HCT116 (cell line): ENCODE results near the gene PDE4B. TPM values are rescaled to one million over a fixed set of nuclear protein-coding genes. Genes with fewer than 3 reads are reported as not detected.

ENCODE experiments used
- ATAC-seq: fragments of 200-7000 bp; cut with Tn5 transposase; 2 replicates; pipeline ENCODE4 v1.9.1; 2020; ENCODE audit warnings: mild to moderate bottlenecking, moderate library complexity
- BruUV-seq: library from RNA; stranded (reverse); fragments of 400-500 nt; replicated peaks from 2 replicates; lab custom pipeline; 2021; lab: Mats Ljungman, UMichigan
- CTCF ChIA-PET: fragments of 300-600 bp; sonication (Branson Sonifier 250); formaldehyde crosslinking; loops from one replicate; lab custom pipeline; 2021; ENCODE audit warnings: antibody characterized with exemption; lab: Charles Lee
- POLR2A ChIA-PET: fragments of 300-600, 350-600 bp; sonication (Branson Sonifier 250); formaldehyde crosslinking; loops from one replicate; lab custom pipeline; 2021; ENCODE audit warnings: antibody characterized with exemption; lab: Charles Lee
- RAD21 ChIA-PET, 2 experiments: fragments of 300-600 bp; sonication (Branson Sonifier 250); formaldehyde crosslinking; loops; one replicate each; lab custom pipeline; 2023; ENCODE audit warnings: low total read pairs in 2 of 2; ENCODE audit not compliant: uncharacterized antibody in 2 of 2, unreplicated experiment in 2 of 2, low non-redundant PET in 1 of 2; lab: Charles Lee
- DNase-seq: peaks from one replicate; pipeline ENCODE4 v3.0.0-alpha.2; 2010; ENCODE audit warnings: low read depth, low spot score
- H2AFZ ChIP-seq: fragments of 200-600 bp; shearing (Covaris generic), sonication (generic); 2 replicates; pipeline ENCODE4 v1.6.1; 2017; ENCODE audit warnings: low read depth, mixed run types, mixed read lengths, antibody characterized with exemption, low read length; ENCODE audit not compliant: poor library complexity, severe bottlenecking
- H3K27ac ChIP-seq: 2 replicates; pipeline ENCODE4 v1.5.1; 2012; ENCODE audit warnings: low read depth, low read length
- H3K27me3 ChIP-seq: fragments of 200-600 bp; sonication (generic); 2 replicates; pipeline ENCODE4 v1.6.1; 2016; ENCODE audit warnings: mixed run types, low read length, mixed read lengths; ENCODE audit not compliant: insufficient read depth
- H3K36me3 ChIP-seq, 2 experiments: fragments of 200-500 bp in 1 of 2; fragments of 200-600 bp in 1 of 2; sonication (Bioruptor generic) in 1 of 2; sonication (generic) in 1 of 2; 2 replicates each; pipeline versions ENCODE4 v1.5.1 to v1.6.1; 2014 to 2016; ENCODE audit warnings: low read length in 2 of 2, inconsistent platforms in 1 of 2, mixed read lengths in 1 of 2, mixed run types in 1 of 2; ENCODE audit not compliant: insufficient read depth in 2 of 2, control insufficient read depth in 1 of 2
- H3K4me1 ChIP-seq, 2 experiments: fragments of 200-600 bp in 1 of 2; sonication (generic) in 1 of 2; 2 replicates each; pipeline versions ENCODE4 v1.5.1 to v1.6.1; 2012 to 2017; ENCODE audit warnings: low read length in 2 of 2, inconsistent platforms in 1 of 2, mild to moderate bottlenecking in 1 of 2, mixed read lengths in 1 of 2, mixed run types in 1 of 2, moderate library complexity in 1 of 2; ENCODE audit not compliant: insufficient read depth in 2 of 2, control insufficient read depth in 1 of 2
- H3K4me2 ChIP-seq: fragments of 200-600 bp; sonication (generic); 2 replicates; pipeline ENCODE4 v1.6.1; 2017; ENCODE audit warnings: mixed run types, low read length, mixed read lengths
- H3K4me3 ChIP-seq, 2 experiments: fragments of 200-600 bp in 1 of 2; sonication (generic) in 1 of 2; replicated peaks in 1 of 2; 2 replicates each; pipeline ENCODE4 v1.5.1; 2011 to 2016; ENCODE audit warnings: low read length in 2 of 2, control low read depth in 1 of 2, low read depth in 1 of 2, mild to moderate bottlenecking in 1 of 2, mixed read lengths in 1 of 2, mixed run types in 1 of 2
- H3K79me2 ChIP-seq: fragments of 200-600 bp; sonication (generic); 2 replicates; pipeline ENCODE4 v1.6.1; 2017; ENCODE audit warnings: mild to moderate bottlenecking, mixed run types, low read length, moderate library complexity, mixed read lengths; ENCODE audit not compliant: insufficient read depth
- H3K9ac ChIP-seq: fragments of 200-600 bp; sonication (generic); 2 replicates; pipeline ENCODE4 v1.6.1; 2016; ENCODE audit warnings: low read length, mixed read lengths
- H3K9me2 ChIP-seq: fragments of 200-600 bp; sonication (generic), shearing (Covaris generic); 2 replicates; pipeline ENCODE4 v1.6.1; 2017; ENCODE audit warnings: mixed run types, mild to moderate bottlenecking, moderate library complexity; ENCODE audit not compliant: insufficient read depth
- H3K9me3 ChIP-seq, 2 experiments: fragments of 200-500 bp in 1 of 2; fragments of 200-600 bp in 1 of 2; sonication (Bioruptor generic) in 1 of 2; sonication (generic) in 1 of 2; 2 replicates each; pipeline ENCODE4 v1.6.1; 2014 to 2017; ENCODE audit warnings: low read length in 2 of 2, mixed read lengths in 2 of 2, inconsistent platforms in 1 of 2, low read depth in 1 of 2, mild to moderate bottlenecking in 1 of 2, mixed run types in 1 of 2, moderate library complexity in 1 of 2; ENCODE audit not compliant: control insufficient read depth in 1 of 2, insufficient read depth in 1 of 2
- H4K20me1 ChIP-seq: fragments of 200-600 bp; sonication (generic), shearing (Covaris generic); 2 replicates; pipeline ENCODE4 v1.6.1; 2017; ENCODE audit warnings: mixed run types, mild to moderate bottlenecking, moderate library complexity; ENCODE audit not compliant: insufficient read depth
- ELF1 ChIP-seq: IDR thresholded peaks from 2 replicates; pipeline ENCODE4 v1.6.1; 2012; ENCODE audit warnings: low read depth, borderline replicate concordance
- JUND ChIP-seq: IDR thresholded peaks from 2 replicates; pipeline ENCODE4 v1.6.1; 2012
- POLR2AphosphoS5 ChIP-seq: IDR thresholded peaks from 2 replicates; pipeline ENCODE4 v1.6.1; 2011; ENCODE audit warnings: mild to moderate bottlenecking, low read depth, low read length, moderate library complexity
- ZFX ChIP-seq: fragments of 450-650 bp; IDR thresholded peaks from 2 replicates; pipeline ENCODE4 v1.6.1; 2017
- intact Hi-C: fragments of 100-400 bp; cut with micrococcal nuclease; formaldehyde crosslinking; loops from 2 replicates; pipeline ENCODE4 v1.10.0; 2022
- total RNA-seq: library from RNA; stranded (reverse); gene quantifications from one replicate; pipeline ENCODE4 v1.2.1, GENCODE V29; 2021; ENCODE audit not compliant: unreplicated experiment

The PDE4B gene
- total RNA-seq, 1 experiment from 2014 or later: 76.9 TPM

DNA sequence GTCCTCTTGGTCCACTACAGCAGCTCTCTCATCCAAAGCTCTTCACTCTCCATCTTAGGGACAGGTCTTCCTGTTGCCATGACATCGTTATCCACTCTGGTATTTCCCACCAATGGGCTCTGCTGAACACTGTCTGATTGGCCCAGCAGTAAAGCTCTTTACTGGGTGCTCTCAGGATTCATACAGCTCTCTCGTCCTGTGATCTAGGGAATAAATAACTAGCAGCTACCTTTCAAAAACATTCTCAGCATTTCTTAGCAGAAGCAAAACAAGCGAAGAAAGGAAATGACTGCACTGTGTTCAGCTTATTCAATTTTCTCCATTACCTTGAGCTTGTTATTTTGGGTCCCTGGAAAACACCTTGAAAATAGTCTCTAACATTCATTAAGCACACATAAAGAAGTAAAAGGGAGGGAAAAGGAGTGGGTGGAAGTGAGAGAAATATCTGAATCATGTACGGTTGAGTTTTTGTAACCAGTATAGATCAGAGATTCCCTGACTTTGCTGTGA, 577.8 kb downstream of the PDE4B start:
- TSS peak; percentile 8 for BruUV-seq
- CTCF ChIA-PET: interaction anchor here (1.1 kb wide), 1 partner anchor 102 kb away, joined by 4 read pairs; no protein-coding TSS in a partner anchor
- peak; percentile 23; the same call in 1 of the 2 replicates for ATAC-seq

DNA sequence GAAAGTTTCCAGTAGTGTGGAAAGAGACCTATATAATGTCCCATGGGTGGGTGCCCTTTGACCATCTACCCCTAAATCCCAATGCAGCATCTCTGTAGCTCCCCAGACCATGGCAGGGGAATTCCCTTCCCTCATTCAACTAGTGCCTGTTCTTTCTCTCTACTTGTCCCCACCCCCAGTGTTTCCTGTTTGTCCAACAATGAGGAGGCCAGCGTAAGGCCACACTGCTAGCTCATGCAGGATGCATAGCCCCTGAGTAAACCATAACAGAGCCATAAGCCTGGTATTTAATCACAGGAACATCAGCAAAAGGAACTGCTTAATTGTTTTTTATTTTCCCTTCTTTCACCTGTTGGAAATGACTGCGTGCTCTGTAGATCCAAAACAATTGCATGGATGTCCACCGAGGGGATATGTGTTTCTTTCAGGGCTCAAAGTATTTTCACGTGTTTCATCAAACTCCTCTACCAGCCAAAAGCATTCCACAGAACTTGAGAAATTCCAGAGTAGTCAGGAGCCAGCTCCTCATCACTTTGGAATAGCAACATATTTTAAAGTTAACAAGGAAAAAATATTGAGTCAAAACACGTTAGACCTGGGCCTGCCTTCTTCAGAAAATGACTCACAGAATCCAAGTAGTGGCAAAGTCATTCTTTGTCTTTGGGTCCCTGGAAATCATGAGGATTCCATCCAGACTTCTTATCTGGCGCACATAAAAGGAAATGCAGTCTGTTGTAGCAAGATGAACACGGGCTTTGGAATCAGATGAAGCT, 578.7 kb downstream of the PDE4B start:
- Histone ChIP-seq H3K9me3 (no peaks in the 10 kb centered on the region), H3K79me2 (peaks cover 52% of the 10 kb centered on the region), H3K27me3 (no peaks in the 10 kb centered on the region), H3K36me3 (peaks cover 59 to 75% of the 10 kb centered on the region in 2 experiments), H3K9ac (no peak overlapping the region), H3K4me2 (no peak overlapping the region), H2AFZ (no peak overlapping the region), H3K27ac (no peak overlapping the region; the same call in 1 of the 2 replicates), H3K4me3 (no peak overlapping the region), H3K9me2 (no peaks in the 10 kb centered on the region), H3K4me1 (peaks cover 5 to 21% of the 10 kb centered on the region in 2 experiments; a peak in 2 of 4 replicates), H4K20me1 (no peaks in the 10 kb centered on the region)
- BruUV-seq: no TSS peak
- TF ChIP-seq JUND: no peak
- CTCF ChIA-PET: interaction anchor here (1.1 kb wide), 1 partner anchor 103 kb away, joined by 4 read pairs; no protein-coding TSS in a partner anchor
- RAD21 ChIA-PET: no interaction called here
- intact Hi-C loops: no loop called here
- POLR2A ChIA-PET: no interaction called here
- ATAC-seq: no peak
- no peak for DNase-seq

More for the DNA sequence above, 577.8 kb downstream of the PDE4B start:
- TF ChIP-seq ELF1 (no peak), ZFX (no peak), POLR2AphosphoS5 (no peak)
- TF ChIP-seq, all 23 proteins: peak for 0
- ChIA-PET RAD21 (no interaction called here), POLR2A (no interaction called here)
- intact Hi-C loops: no loop called here
- peaks cover 66 to 84% of the 10 kb centered on the region in 2 experiments for H3K36me3 ChIP-seq
- DNase-seq: no peak
- H3K4me2 ChIP-seq: no peak overlapping the region
- no peaks in the 10 kb centered on the region for H3K9me2 ChIP-seq
- H3K27ac ChIP-seq: no peak overlapping the region
- no peak overlapping the region for H3K9ac ChIP-seq
- no peak overlapping the region for H3K4me3 ChIP-seq
- H3K79me2 ChIP-seq: peaks cover 61% of the 10 kb centered on the region
- H3K27me3 ChIP-seq: no peaks in the 10 kb centered on the region
- no peaks in the 10 kb centered on the region for H3K9me3 ChIP-seq
- peaks cover 5 to 21% of the 10 kb centered on the region in 2 experiments; a peak in 2 of 4 replicates for H3K4me1 ChIP-seq
- no peaks in the 10 kb centered on the region for H4K20me1 ChIP-seq
- no peak overlapping the region for H2AFZ ChIP-seq
